ENCODE measurements around the gene THSD4.
A peak's percentile ranks its signal among the peaks of the same experiment; 100 is the strongest.

Gene THSD4

GRCh38 chr15:71380345-71380744 is 265.1 kb downstream of the THSD4 start:
- TF ChIP-seq CTCF (conservative IDR thresholded peaks at IDR 0.05; ENCODE audit: control insufficient read depth, insufficient read depth, low read depth, low read length) = no peak
- no peak for DNase-seq (ENCODE audit: low read depth)
- no peak overlapping the region for H3K4me3 ChIP-seq (ENCODE audit: control insufficient read depth, low read depth, low read length)

- DNase-seq (ENCODE audit: low read depth) = no peak
- TF ChIP-seq CTCF (conservative IDR thresholded peaks at IDR 0.05; ENCODE audit: control insufficient read depth, insufficient read depth, low read depth, low read length) = no peak
- H3K4me3 ChIP-seq (ENCODE audit: control insufficient read depth, low read depth, low read length) = no peak overlapping the region
These were observed 269.2 kb downstream of the THSD4 start for GRCh38 chr15:71384501-71384900.

GRCh38 chr15:71385026-71385425 is 269.8 kb downstream of the THSD4 start:
- no peak for DNase-seq (ENCODE audit: low read depth)
- TF ChIP-seq CTCF (conservative IDR thresholded peaks at IDR 0.05; ENCODE audit: control insufficient read depth, insufficient read depth, low read depth, low read length) = no peak
- H3K4me3 ChIP-seq (ENCODE audit: control insufficient read depth, low read depth, low read length) = no peak overlapping the region

- no peak overlapping the region for H3K4me3 ChIP-seq (ENCODE audit: control insufficient read depth, low read depth, low read length)
- TF ChIP-seq CTCF (conservative IDR thresholded peaks at IDR 0.05; ENCODE audit: control insufficient read depth, insufficient read depth, low read depth, low read length) = no peak
- no peak for DNase-seq (ENCODE audit: low read depth)
These were observed 270.2 kb downstream of the THSD4 start for GRCh38 chr15:71385457-71385856.

GRCh38 chr15:71386005-71386404 is 270.7 kb downstream of the THSD4 start:
- no peak overlapping the region for H3K4me3 ChIP-seq (ENCODE audit: control insufficient read depth, low read depth, low read length)
- TF ChIP-seq CTCF (conservative IDR thresholded peaks at IDR 0.05; ENCODE audit: control insufficient read depth, insufficient read depth, low read depth, low read length) = no peak
- no peak for DNase-seq (ENCODE audit: low read depth)

- TF ChIP-seq CTCF (conservative IDR thresholded peaks at IDR 0.05; ENCODE audit: control insufficient read depth, insufficient read depth, low read depth, low read length) = peak; percentile 15
- no peak overlapping the region for H3K4me3 ChIP-seq (ENCODE audit: control insufficient read depth, low read depth, low read length)
- DNase-seq (ENCODE audit: low read depth) = peak; percentile 17
These were observed 271.4 kb downstream of the THSD4 start for GRCh38 chr15:71386448-71387236.
